Breast epithelium (tissue), 3 donors: ENCODE measurements around the gene CDH4.

ENCODE experiments used
- POLR2A ChIP-seq: fragments of 450-650 bp; IDR thresholded peaks from one replicate; pipeline ENCODE4 v1.6.1; 2016; ENCODE audit warnings: antibody characterized with exemption, mild to moderate bottlenecking, moderate library complexity
- TF ChIP-seq, protein P1 (sequence below), 3 donors: fragments of 450-650 bp; IDR thresholded peaks; one replicate each; pipeline ENCODE4 v1.5.1; 2016 to 2017; ENCODE audit warnings: antibody characterized with exemption in 3 of 3, mild to moderate bottlenecking in 3 of 3, moderate library complexity in 3 of 3

DNA sequence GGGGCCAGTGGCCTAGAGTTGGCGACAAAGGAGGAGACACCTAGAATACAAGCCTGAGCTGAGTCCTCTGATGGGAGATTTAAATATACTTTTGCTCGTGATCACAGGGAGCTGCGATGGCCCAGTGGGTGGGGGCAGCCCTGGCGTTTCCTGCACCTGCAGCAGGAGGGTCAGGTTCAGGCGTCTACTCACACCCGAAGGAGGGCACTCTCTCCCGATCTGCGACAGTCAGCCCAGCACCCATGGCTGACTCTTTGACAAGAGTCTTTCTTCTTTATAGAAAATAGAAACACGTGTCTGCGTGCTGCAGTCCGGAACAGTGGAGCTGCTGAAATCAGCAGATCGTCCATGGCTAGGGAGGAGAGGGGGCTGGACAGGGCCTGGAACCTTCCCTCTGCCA, 338.2 kb downstream of the CDH4 start:
- TF ChIP-seq, protein P1, sequence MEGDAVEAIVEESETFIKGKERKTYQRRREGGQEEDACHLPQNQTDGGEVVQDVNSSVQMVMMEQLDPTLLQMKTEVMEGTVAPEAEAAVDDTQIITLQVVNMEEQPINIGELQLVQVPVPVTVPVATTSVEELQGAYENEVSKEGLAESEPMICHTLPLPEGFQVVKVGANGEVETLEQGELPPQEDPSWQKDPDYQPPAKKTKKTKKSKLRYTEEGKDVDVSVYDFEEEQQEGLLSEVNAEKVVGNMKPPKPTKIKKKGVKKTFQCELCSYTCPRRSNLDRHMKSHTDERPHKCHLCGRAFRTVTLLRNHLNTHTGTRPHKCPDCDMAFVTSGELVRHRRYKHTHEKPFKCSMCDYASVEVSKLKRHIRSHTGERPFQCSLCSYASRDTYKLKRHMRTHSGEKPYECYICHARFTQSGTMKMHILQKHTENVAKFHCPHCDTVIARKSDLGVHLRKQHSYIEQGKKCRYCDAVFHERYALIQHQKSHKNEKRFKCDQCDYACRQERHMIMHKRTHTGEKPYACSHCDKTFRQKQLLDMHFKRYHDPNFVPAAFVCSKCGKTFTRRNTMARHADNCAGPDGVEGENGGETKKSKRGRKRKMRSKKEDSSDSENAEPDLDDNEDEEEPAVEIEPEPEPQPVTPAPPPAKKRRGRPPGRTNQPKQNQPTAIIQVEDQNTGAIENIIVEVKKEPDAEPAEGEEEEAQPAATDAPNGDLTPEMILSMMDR (IDR thresholded peaks at IDR 0.05): no peak
- no peak for TF ChIP-seq POLR2A
